ENCODE results near the gene GGCT.

DNA sequence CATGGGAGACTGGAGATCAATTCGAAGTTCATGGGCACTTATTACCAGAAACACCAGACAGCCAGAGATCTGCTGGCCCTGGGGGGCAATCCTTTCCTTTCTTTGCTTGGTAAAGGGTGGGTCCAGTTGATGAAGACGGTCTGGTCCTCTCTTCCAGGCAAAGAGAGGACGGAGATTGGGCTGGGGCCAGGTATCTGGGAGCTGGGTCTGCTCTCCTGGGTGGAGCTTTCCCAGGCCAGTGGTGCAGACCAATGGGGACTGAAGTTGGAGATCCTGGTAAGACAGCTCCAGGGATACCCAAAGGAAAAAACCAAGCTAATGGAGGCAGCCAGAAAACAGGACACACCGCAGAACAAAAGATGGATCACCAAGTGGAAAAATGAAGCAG, 44.4 kb downstream of the GGCT start:
- TF ChIP-seq, protein P1, sequence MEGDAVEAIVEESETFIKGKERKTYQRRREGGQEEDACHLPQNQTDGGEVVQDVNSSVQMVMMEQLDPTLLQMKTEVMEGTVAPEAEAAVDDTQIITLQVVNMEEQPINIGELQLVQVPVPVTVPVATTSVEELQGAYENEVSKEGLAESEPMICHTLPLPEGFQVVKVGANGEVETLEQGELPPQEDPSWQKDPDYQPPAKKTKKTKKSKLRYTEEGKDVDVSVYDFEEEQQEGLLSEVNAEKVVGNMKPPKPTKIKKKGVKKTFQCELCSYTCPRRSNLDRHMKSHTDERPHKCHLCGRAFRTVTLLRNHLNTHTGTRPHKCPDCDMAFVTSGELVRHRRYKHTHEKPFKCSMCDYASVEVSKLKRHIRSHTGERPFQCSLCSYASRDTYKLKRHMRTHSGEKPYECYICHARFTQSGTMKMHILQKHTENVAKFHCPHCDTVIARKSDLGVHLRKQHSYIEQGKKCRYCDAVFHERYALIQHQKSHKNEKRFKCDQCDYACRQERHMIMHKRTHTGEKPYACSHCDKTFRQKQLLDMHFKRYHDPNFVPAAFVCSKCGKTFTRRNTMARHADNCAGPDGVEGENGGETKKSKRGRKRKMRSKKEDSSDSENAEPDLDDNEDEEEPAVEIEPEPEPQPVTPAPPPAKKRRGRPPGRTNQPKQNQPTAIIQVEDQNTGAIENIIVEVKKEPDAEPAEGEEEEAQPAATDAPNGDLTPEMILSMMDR (optimal IDR thresholded peaks at IDR 0.05 in 1 of 3, IDR thresholded peaks at IDR 0.05 in 1 of 3, conservative IDR thresholded peaks at IDR 0.05 in 1 of 3; ENCODE audit: extremely low read depth in 1 of 3, insufficient read depth in 2 of 3, low read length in 3 of 3), result no peak
- TF ChIP-seq EZH2 (IDR thresholded peaks at IDR 0.05; ENCODE audit: low read length), result no peak
